Stimulated activated CD4-positive, alpha-beta T cell treated with anti-CD3 and anti-CD28 coated beads, TNF-alpha, amount 100 ng/mL, for 24 hours (primary cell): ENCODE measurements around the gene ARF5.
"Not testable (repeated sequence)": the region's sequence is repeated elsewhere in the genome, so short reads cannot be mapped to it uniquely, and the experiment has no call there.

ENCODE experiments used
- DNase-seq, 3 experiments: peaks; one replicate each; pipeline ENCODE4 v3.0.0-alpha.2; 2020; ENCODE audit warnings: low read depth in 3 of 3

Gene ARF5

GRCh38 chr7:127588019-127588696 lies at the start of gene ARF5:
TSS of gene ARF5 (plus strand) at chr7:127588411. CDS start at chr7:127588499, 88 bp downstream.
- DNase-seq = peak; percentile 76 to 86 (median 81)

DNA sequence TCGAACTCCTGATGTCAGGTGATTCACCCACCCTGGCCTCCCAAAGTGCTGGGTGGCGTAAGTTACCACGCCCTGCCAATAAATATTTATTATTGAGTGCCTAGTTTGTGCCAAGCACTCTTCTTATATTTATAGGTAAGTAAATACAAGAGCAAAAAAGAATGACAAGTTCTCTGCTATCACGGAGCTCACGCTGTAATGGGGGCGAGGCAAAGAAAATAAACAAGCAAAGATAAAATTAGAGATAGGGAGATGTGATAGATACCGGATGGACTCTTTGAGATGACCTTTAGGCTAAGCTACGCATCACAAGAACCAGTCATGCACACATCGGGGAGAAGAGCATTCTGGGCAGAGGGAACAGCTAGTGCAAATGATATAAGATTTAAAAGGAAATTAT lies 49.1 kb upstream of the ARF5 start:
- no peak for DNase-seq

- not testable (repeated sequence) for DNase-seq
These were observed 47.8 kb upstream of the ARF5 start for GRCh38 chr7:127540461-127540860.

GRCh38 chr7:127541548-127541947 lies 46.7 kb upstream of the ARF5 start:
- no peak for DNase-seq

- DNase-seq = no peak
These were observed 41.9 kb upstream of the ARF5 start for GRCh38 chr7:127546313-127546712.

DNA sequence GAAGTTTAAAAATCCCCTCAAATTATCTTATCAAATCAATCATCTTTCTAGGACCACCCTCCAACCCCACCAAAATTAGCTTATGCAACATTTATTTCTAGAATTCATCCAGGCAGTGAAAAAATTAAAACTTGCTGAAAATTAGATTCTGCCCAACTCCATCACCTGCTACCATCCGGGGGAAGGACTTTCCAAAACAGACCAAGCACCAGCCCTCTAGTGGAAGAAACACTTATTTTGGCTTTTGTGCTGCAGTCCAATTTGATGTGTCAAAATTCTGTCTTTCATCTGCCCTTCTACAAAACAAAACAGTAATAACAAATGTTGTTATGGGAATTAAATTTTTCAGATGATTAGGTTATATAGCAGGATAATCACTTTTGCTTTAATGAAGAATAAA lies 38.0 kb upstream of the ARF5 start:
- DNase-seq = no peak

DNA sequence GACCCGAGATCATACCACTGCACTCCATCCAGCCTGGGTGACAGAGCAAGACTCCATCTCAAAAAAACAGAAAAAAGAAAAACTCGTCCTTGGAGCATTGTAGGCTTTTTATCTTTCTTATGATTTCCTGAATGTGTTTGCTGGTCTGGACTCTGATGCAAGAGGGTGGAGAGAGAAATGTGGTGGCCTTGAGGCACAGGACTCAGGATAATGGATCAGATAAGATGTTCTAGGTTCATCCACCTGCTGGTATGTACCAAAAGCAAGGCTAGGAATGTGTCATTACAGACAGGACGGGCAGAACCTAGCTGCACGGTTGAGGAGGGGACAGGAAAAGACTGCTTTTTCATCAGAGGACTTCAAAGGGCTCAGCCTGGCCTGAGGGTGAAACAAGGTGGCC lies 36.3 kb upstream of the ARF5 start:
- DNase-seq = no peak

DNA sequence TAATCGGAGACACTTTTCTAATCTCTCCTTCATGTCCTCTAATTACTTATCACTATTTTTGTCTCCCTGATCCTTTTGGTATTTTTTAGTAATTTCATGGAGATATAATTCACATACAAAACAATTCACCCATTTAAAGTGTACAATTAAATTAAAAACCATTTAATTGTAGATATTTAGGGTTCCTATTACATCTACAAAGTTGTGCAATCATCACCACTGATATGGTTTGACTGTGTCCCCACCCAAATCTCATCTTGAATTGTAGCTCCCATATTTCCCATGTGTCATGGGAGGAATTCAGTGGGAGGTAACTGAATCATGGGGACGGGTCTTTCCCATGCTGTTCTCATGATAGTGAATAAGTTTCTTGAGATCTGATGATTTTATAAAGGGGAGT lies 31.8 kb upstream of the ARF5 start:
- no peak for DNase-seq

DNA sequence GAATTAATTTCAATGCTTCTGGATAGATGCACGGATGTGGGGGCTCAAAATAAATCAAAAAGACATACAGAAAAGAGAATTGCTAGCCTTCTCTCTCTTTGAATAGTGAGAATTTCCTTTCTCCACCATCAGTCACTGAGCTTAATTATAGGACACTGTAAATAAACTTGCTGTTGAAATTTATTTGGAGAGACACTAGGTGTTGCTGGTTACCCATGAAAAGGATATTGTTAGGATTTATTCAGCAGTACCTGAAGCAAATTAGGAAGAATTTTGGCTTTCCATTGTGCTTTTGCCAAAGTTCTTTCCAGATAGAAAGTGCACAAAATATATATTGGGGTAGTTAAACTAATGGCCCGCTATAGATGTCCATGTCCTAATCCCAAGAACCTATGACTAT lies 30.4 kb upstream of the ARF5 start:
- DNase-seq = no peak

DNA sequence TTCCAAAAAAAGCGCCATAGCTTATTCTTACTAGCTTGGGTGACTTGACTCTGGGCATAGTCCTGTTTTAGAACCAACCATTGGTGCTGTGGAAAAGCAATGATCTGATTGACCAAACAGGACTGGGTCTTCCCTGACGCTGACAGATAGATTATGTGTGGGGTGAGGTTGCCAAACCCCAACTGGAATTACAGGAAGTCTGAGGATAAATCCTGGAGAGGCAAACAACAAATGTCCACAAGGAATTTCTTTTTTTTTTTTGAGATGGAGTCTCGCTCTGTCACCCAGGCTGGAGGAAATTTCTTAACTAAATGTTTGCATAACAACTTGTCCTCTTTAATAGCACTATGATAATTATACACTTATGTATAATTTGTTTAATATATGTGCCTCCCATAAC lies 22.0 kb upstream of the ARF5 start:
- DNase-seq = no peak

- DNase-seq = not testable (repeated sequence)
These were observed 20.2 kb upstream of the ARF5 start for GRCh38 chr7:127568034-127568433.

DNA sequence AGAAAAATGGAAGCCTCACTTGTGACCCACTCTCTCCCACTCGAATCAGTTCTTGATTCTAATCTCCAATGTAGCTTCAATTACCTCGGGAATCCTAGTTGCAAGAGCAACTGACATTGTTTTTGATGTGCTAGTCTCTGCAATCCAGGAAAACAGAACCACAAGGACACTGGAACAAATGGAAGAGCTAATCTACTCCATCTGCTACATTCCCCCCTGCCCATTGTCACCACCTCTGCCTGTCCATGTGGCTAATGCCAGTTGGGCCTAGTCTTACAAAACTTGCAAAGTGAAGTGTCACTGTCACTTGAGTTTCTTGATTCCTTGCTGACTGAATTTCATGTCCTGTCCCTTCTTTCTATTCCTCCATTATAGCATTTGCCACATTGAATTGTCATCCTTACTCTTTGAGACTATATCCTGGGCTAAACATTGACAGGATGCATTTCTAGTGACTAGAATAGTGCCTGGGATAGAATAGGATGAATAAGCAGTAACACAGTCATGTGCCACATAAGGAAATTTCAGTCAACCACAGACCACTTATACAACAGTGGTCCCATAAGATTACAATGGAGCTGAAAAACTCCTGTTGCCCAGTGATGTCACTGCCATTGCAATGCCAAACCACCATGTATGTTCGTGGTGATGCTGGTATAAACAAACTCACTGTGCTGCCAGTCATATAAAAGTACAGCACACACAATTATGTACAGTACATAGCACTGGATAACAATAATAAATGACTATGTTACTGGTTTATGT lies 16.3 kb upstream of the ARF5 start:
- DNase-seq = no peak

GRCh38 chr7:127578036-127578684 lies 10.1 kb upstream of the ARF5 start:
- no peak for DNase-seq

DNA sequence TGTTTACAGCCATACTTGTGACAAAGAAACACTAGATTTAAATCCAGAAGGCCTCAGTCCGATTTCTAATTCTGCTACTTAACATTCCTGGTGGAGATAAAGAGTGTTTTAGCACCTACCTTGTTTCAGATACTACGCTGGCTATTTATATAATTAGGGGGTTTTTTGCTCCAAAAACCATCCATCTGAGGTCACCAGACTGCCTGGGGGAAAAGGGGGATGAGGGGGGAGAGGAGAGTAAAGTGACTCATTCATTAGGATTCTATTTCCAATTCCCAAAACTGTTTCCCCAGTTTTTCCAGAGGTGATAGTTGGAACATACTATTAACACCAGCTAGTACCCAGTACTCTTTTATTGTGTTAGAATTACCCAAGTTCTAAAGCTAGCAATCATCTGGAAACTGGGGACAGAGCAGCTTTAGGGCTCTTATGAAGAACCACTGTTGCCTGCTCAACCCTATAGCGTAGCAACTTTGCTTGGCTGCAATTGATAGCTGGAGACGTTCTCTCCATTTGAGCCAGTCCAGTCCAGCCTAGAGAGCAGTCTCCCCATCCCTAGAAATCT lies 9.4 kb upstream of the ARF5 start:
- DNase-seq = no peak

- no peak for DNase-seq
These were observed 7.6 kb upstream of the ARF5 start for GRCh38 chr7:127580612-127581011.

DNA sequence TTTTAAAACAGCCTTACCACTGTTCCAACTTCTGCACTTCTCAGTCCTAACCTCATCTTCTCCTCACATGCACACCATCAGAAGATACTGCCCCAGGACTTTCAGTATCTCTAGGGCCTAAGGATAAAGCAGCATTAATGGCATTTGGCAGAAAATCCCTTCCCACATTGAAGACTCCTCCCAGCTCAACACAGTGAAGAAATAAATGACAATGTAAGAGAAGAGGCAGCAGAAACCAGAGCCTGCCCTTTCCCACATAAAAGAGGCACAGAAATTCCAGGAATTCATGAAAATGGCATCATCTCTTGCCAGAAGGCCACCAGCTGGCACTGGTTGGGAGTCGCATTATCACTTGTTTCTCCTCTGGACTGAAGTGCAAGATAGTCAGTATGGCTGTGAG lies 6.5 kb upstream of the ARF5 start:
- DNase-seq = no peak

GRCh38 chr7:127582361-127582760 lies 5.8 kb upstream of the ARF5 start:
- no peak for DNase-seq

- DNase-seq = no peak
These were observed 3.6 kb upstream of the ARF5 start for GRCh38 chr7:127584648-127585043.

GRCh38 chr7:127585044-127585953 lies 2.9 kb upstream of the ARF5 start, which contains the start of gene GCC1:
TSS of gene GCC1 (minus strand) at chr7:127585596. CDS start at chr7:127585182, 414 bp downstream.
- DNase-seq = peak; percentile 89 to 92 (median 91)

GRCh38 chr7:127586346-127586745 lies 1.9 kb upstream of the ARF5 start:
- no peak for DNase-seq

DNA sequence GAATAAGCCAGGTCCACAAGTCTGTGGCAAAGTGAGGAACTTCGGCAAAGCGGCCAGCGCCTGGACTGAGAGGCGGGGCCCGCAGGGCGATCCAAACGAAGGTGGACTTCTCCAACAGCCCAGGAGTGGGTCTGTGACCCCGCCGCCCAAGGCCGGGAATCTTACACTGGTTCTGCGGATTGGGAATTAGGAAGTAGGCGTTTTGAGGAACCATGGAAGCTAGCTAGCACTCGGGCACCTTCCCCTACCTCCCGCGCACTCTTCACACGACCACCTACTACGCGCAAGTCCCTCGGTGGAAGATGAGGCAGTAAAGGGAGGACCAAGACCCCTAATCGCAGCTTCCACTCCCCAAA lies 570 bp upstream of the ARF5 start:
- DNase-seq = no peak
